ENCODE data around the gene DMTF1. TPM values are rescaled to one million over a fixed set of nuclear protein-coding genes. Genes with fewer than 3 reads are reported as not detected.

DMTF1 gene
- total RNA-seq, 1 experiment from 2014 or later, result 58.3 TPM

- intact Hi-C loops (cut with micrococcal nuclease; ENCODE audit: unreplicated experiment), result no loop called here
- Mint-ChIP-seq H3K4me1 (ENCODE audit: low read depth, unreplicated experiment) (no peaks in the 10 kb centered on the region), H3K36me3 (ENCODE audit: insufficient read depth, unreplicated experiment) (peaks cover 25% of the 10 kb centered on the region), H3K4me3 (ENCODE audit: low read depth, unreplicated experiment) (no peak overlapping the region), H3K27me3 (ENCODE audit: unreplicated experiment) (no peaks in the 10 kb centered on the region), H3K9me3 (ENCODE audit: low read depth, unreplicated experiment) (no peaks in the 10 kb centered on the region), H3K27ac (ENCODE audit: unreplicated experiment) (no peak overlapping the region)
- TF ChIP-seq, protein P1, sequence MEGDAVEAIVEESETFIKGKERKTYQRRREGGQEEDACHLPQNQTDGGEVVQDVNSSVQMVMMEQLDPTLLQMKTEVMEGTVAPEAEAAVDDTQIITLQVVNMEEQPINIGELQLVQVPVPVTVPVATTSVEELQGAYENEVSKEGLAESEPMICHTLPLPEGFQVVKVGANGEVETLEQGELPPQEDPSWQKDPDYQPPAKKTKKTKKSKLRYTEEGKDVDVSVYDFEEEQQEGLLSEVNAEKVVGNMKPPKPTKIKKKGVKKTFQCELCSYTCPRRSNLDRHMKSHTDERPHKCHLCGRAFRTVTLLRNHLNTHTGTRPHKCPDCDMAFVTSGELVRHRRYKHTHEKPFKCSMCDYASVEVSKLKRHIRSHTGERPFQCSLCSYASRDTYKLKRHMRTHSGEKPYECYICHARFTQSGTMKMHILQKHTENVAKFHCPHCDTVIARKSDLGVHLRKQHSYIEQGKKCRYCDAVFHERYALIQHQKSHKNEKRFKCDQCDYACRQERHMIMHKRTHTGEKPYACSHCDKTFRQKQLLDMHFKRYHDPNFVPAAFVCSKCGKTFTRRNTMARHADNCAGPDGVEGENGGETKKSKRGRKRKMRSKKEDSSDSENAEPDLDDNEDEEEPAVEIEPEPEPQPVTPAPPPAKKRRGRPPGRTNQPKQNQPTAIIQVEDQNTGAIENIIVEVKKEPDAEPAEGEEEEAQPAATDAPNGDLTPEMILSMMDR (IDR thresholded peaks at IDR 0.05; ENCODE audit: unreplicated experiment), result no peak
- no peak for DNase-seq
- CTCF ChIA-PET, result no interaction called here
- BruUV-seq (replicated peaks), result no TSS peak
These were observed 64.7 kb downstream of the DMTF1 start for GRCh38 chr7:87216701-87217508.

DNA sequence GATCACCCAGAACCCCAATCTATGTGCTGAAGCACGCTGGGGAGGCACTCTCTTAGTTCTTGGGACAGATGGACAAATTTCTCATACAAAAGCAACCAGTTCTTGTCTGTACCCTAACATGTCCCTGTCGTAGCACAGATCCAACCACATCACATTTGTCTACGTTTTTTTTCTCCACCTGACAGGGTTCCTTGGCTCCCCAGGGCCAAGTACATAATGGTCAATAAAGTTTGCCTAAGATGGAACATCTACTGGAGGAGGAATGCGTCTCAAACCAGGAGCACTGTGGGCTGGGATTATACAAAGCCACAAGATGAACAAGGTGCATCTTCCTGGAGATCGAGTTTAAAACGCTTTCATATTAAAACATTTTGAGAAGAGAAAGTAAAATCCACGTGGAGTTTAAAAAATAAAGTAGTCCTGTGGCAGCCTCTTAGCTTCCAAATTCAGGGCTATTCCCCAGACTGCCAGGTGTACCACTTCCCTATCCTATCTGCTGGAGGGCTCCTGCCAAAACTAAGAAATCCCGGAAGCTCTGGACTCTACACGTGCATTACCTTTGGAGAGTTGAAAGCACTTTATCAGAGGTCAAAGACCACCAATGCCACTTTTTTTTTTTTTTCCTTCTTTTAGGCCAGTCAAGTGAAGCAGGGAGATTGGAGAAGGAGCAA, 65.9 kb downstream of the DMTF1 start:
- Mint-ChIP-seq H3K9me3 (ENCODE audit: low read depth, unreplicated experiment) (no peaks in the 10 kb centered on the region), H3K27ac (ENCODE audit: unreplicated experiment) (peak overlapping the region; percentile 88), H3K4me3 (ENCODE audit: low read depth, unreplicated experiment) (peak overlapping the region; percentile 93), H3K36me3 (ENCODE audit: insufficient read depth, unreplicated experiment) (peaks cover 25% of the 10 kb centered on the region), H3K4me1 (ENCODE audit: low read depth, unreplicated experiment) (no peaks in the 10 kb centered on the region), H3K27me3 (ENCODE audit: unreplicated experiment) (no peaks in the 10 kb centered on the region)
- BruUV-seq (replicated peaks), result TSS peak; percentile 23
- DNase-seq, result no peak
- intact Hi-C loops (cut with micrococcal nuclease; ENCODE audit: unreplicated experiment), result no loop called here
- TF ChIP-seq, protein P1 (IDR thresholded peaks at IDR 0.05; ENCODE audit: unreplicated experiment), result no peak
- CTCF ChIA-PET, result no interaction called here

DNA sequence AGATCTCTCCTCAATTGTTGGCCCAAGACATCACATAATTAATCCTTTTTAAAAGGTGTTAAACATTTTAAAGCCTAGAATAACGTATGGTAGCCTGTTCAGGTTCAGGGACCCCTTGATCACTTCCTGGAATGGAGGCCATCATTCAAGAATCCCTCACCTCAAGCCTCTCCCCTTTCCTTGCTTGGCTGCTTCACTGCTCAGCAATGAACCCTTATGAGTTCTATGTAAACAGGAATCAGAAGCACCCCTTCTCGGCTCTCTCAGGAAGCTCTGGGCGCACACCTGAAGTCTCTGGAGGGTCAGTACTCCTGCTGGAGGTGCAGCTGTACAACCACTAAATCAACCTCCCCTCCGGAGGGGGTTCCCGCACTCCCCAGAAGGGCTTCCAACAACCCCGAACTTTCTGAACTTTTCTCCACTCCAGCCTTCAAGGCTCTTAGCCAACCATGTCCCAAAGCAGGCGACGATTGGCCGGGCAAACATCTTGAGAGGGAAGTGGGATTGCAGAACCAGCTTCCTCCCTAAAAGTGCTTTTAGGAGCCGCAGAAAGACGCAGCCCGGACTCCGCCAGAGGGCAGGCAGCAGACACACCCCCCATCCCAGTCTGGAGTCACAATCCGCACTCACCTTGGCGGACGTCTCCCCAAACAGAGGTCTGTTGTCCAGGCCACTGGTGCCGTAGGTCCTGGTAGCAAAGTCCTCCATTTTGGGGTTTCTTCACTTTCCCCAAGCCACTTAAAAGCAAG, 66.7 kb downstream of the DMTF1 start:
- Mint-ChIP-seq H3K27me3 (ENCODE audit: unreplicated experiment) (no peaks in the 10 kb centered on the region), H3K27ac (ENCODE audit: unreplicated experiment) (peak overlapping the region; percentile 88), H3K4me3 (ENCODE audit: low read depth, unreplicated experiment) (peak overlapping the region; percentile 93), H3K36me3 (ENCODE audit: insufficient read depth, unreplicated experiment) (peaks cover 25% of the 10 kb centered on the region), H3K9me3 (ENCODE audit: low read depth, unreplicated experiment) (no peaks in the 10 kb centered on the region), H3K4me1 (ENCODE audit: low read depth, unreplicated experiment) (no peaks in the 10 kb centered on the region)
- intact Hi-C loops (cut with micrococcal nuclease; ENCODE audit: unreplicated experiment), result no loop called here
- CTCF ChIA-PET, result no interaction called here
- peak; percentile 47 for DNase-seq
- no TSS peak for BruUV-seq (replicated peaks)
- TF ChIP-seq, protein P1 (IDR thresholded peaks at IDR 0.05; ENCODE audit: unreplicated experiment), result no peak

GRCh38 chr7:87219545-87220025, 67.3 kb downstream of the DMTF1 start, which contains the start of gene TMEM243:
TSS of gene TMEM243 (minus strand) at chr7:87219732. CDS start at chr7:87219503, 229 bp downstream.
- CTCF ChIA-PET, result no interaction called here
- no peaks in the 10 kb centered on the region for H3K27me3 Mint-ChIP-seq (ENCODE audit: unreplicated experiment)
- peak within 1 kb of the TSS; percentile 88 for H3K27ac Mint-ChIP-seq (ENCODE audit: unreplicated experiment)
- H3K36me3 Mint-ChIP-seq (ENCODE audit: insufficient read depth, unreplicated experiment), result peaks cover 25% of the 10 kb centered on the region
- BruUV-seq (replicated peaks), result no TSS peak
- intact Hi-C loops (cut with micrococcal nuclease; ENCODE audit: unreplicated experiment), result no loop called here
- peak; percentile 64 for DNase-seq
- H3K4me1 Mint-ChIP-seq (ENCODE audit: low read depth, unreplicated experiment), result no peaks in the 10 kb centered on the region
- peak within 1 kb of the TSS; percentile 93 for H3K4me3 Mint-ChIP-seq (ENCODE audit: low read depth, unreplicated experiment)
- no peaks in the 10 kb centered on the region for H3K9me3 Mint-ChIP-seq (ENCODE audit: low read depth, unreplicated experiment)
- TF ChIP-seq, protein P1 (IDR thresholded peaks at IDR 0.05; ENCODE audit: unreplicated experiment), result no peak
